HG02938 (cell line): Measurements from ENCODE around the gene DDX41.

Experiments
- ATAC-seq: cut with Tn5 transposase; IDR thresholded peaks from one replicate; pipeline ENCODE4 v1.9.1; 2021; ENCODE audit warnings: mild to moderate bottlenecking, moderate library complexity; ENCODE audit not compliant: unreplicated experiment

The DDX41 gene

GRCh38 chr5:177500685-177501522 is 15.9 kb downstream of the DDX41 start:
- ATAC-seq = no peak

GRCh38 chr5:177499842-177500241 is 16.9 kb downstream of the DDX41 start:
- ATAC-seq = no peak

GRCh38 chr5:177498013-177498787 is 18.6 kb downstream of the DDX41 start:
- no peak for ATAC-seq

GRCh38 chr5:177497292-177498012 is 19.3 kb downstream of the DDX41 start, which contains the start of gene PDLIM7:
Gene PDLIM7 (minus strand): TSS chr5:177497604. CDS start chr5:177496512, 1,092 bp downstream.
- peak; percentile 64 for ATAC-seq

- ATAC-seq = no peak
Measured at GRCh38 chr5:177496727-177497291, 20.0 kb downstream of the DDX41 start.

GRCh38 chr5:177496070-177496726 is 20.6 kb downstream of the DDX41 start:
- ATAC-seq = no peak

GRCh38 chr5:177495243-177496060 is 21.3 kb downstream of the DDX41 start:
- no peak for ATAC-seq

GRCh38 chr5:177494346-177495195 is 22.2 kb downstream of the DDX41 start:
- no peak for ATAC-seq

GRCh38 chr5:177493795-177494345 is 22.9 kb downstream of the DDX41 start:
- ATAC-seq = no peak

GRCh38 chr5:177492841-177493240 is 23.9 kb downstream of the DDX41 start:
- ATAC-seq = no peak

- ATAC-seq = no peak
Measured at GRCh38 chr5:177491983-177492746, 24.6 kb downstream of the DDX41 start.

- ATAC-seq = no peak
Measured at GRCh38 chr5:177491429-177491945, 25.3 kb downstream of the DDX41 start.

GRCh38 chr5:177490992-177491391 is 25.8 kb downstream of the DDX41 start:
- ATAC-seq = no peak

- no peak for ATAC-seq
Measured at GRCh38 chr5:177490311-177490991, 26.3 kb downstream of the DDX41 start.

- ATAC-seq = no peak
Measured at GRCh38 chr5:177489119-177489716, 27.5 kb downstream of the DDX41 start.

- ATAC-seq = no peak
Measured at GRCh38 chr5:177487975-177488374, 28.8 kb downstream of the DDX41 start.
